Trophoblast cell (in vitro differentiated cells and primary cell): ENCODE measurements around the gene LYVE1.

Experiments used
- DNase-seq, 2 donors: peaks; one replicate each; pipeline ENCODE4 v3.0.0-alpha.2; 2016
- H2AFZ ChIP-seq: 2 replicates; pipeline ENCODE4 v1.6.1; 2013; ENCODE audit warnings: low read length, moderate library complexity, mild to moderate bottlenecking; ENCODE audit not compliant: insufficient read depth, poor library complexity
- H2AK5ac ChIP-seq: 2 replicates; pipeline ENCODE4 v1.6.1; 2013; ENCODE audit warnings: mild to moderate bottlenecking, low read length
- H2BK120ac ChIP-seq: 2 replicates; pipeline ENCODE4 v1.6.1; 2013; ENCODE audit warnings: low read length, mild to moderate bottlenecking, moderate library complexity; ENCODE audit not compliant: insufficient read depth, poor library complexity
- H2BK12ac ChIP-seq: 2 replicates; pipeline ENCODE4 v1.6.1; 2013; ENCODE audit warnings: mild to moderate bottlenecking, low read length, moderate library complexity
- H2BK5ac ChIP-seq: 2 replicates; pipeline ENCODE4 v1.6.1; 2013; ENCODE audit warnings: low read length, low read depth, moderate library complexity, mild to moderate bottlenecking; ENCODE audit not compliant: poor library complexity
- H3K14ac ChIP-seq: 2 replicates; pipeline ENCODE4 v1.6.1; 2013; ENCODE audit warnings: mild to moderate bottlenecking, low read length
- H3K18ac ChIP-seq: 2 replicates; pipeline ENCODE4 v1.6.1; 2013; ENCODE audit warnings: mild to moderate bottlenecking, low read length
- H3K23ac ChIP-seq: 2 replicates; pipeline ENCODE4 v1.6.1; 2013; ENCODE audit warnings: low read length
- H3K27ac ChIP-seq: 2 replicates; pipeline ENCODE4 v1.5.1; 2013; ENCODE audit warnings: low read depth, mild to moderate bottlenecking, inconsistent platforms, low read length, moderate library complexity
- H3K27me3 ChIP-seq: 2 replicates; pipeline ENCODE4 v1.6.1; 2013; ENCODE audit warnings: inconsistent platforms, mild to moderate bottlenecking, low read length, moderate library complexity; ENCODE audit not compliant: insufficient read depth
- H3K36me3 ChIP-seq, 2 experiments: 1 replicate in 1 of 2; 2 replicates in 1 of 2; pipeline ENCODE4 v1.6.1; 2013; ENCODE audit warnings: low read length in 2 of 2, mild to moderate bottlenecking in 2 of 2, moderate library complexity in 1 of 2; ENCODE audit not compliant: insufficient read depth in 2 of 2, control insufficient read depth in 1 of 2
- H3K4ac ChIP-seq: 2 replicates; pipeline ENCODE4 v1.6.1; 2013; ENCODE audit warnings: low read depth, mild to moderate bottlenecking, low read length, moderate library complexity
- H3K4me1 ChIP-seq, 2 experiments: 1 replicate in 1 of 2; 2 replicates in 1 of 2; pipeline ENCODE4 v1.6.1; 2013; ENCODE audit warnings: low read length in 2 of 2, mild to moderate bottlenecking in 2 of 2, moderate library complexity in 1 of 2; ENCODE audit not compliant: insufficient read depth in 2 of 2, control insufficient read depth in 1 of 2
- H3K4me2 ChIP-seq: 2 replicates; pipeline ENCODE4 v1.6.1; 2013; ENCODE audit warnings: inconsistent platforms, mild to moderate bottlenecking, low read length, moderate library complexity
- H3K4me3 ChIP-seq: 2 replicates; pipeline ENCODE4 v1.5.1; 2013; ENCODE audit warnings: mild to moderate bottlenecking, low read depth, low read length, inconsistent platforms
- H3K79me1 ChIP-seq: one replicate; pipeline ENCODE4 v1.6.1; 2013; ENCODE audit warnings: low read length
- H3K79me2 ChIP-seq: 2 replicates; pipeline ENCODE4 v1.6.1; 2013; ENCODE audit warnings: low read length, mild to moderate bottlenecking; ENCODE audit not compliant: control insufficient read depth, insufficient read depth, poor library complexity
- H3K9ac ChIP-seq: 2 replicates; pipeline ENCODE4 v1.6.1; 2013; ENCODE audit warnings: mild to moderate bottlenecking, low read length
- H3K9me3 ChIP-seq: 2 replicates; pipeline ENCODE4 v1.6.1; 2013; ENCODE audit warnings: low read depth, mild to moderate bottlenecking, control low read depth, inconsistent platforms, low read length; ENCODE audit not compliant: insufficient read depth
- H4K12ac ChIP-seq: 2 replicates; pipeline ENCODE4 v1.6.1; 2013; ENCODE audit warnings: low read depth, mild to moderate bottlenecking, low read length, moderate library complexity
- H4K8ac ChIP-seq: 2 replicates; pipeline ENCODE4 v1.6.1; 2013; ENCODE audit warnings: low read depth, mild to moderate bottlenecking, low read length, moderate library complexity
- H4K91ac ChIP-seq: one replicate; pipeline ENCODE4 v1.6.1; 2013; ENCODE audit warnings: low read depth, mild to moderate bottlenecking, low read length, moderate library complexity
- WGBS: extraction: QIAGEN DNeasy Blood & Tissue Kit; methylation state at CpG from one replicate; pipeline ENCODE4 v1.1.7; 2013; ENCODE audit warnings: missing lambda C conversion rate; ENCODE audit not compliant: insufficient read length, insufficient coverage; ENCODE audit errors: extremely low coverage; 5-methylcytosine and 5-hydroxymethylcytosine counted together

Gene LYVE1

GRCh38 chr11:10587995-10588394 lies 19.5 kb upstream of the LYVE1 start:
- Histone ChIP-seq H3K9ac (no peak overlapping the region), H3K27ac (no peak overlapping the region), H3K4me3 (no peak overlapping the region), H3K9me3 (no peaks in the 10 kb centered on the region), H4K12ac (no peak overlapping the region), H3K36me3 (no peaks in the 10 kb centered on the region), H2BK12ac (no peak overlapping the region), H3K23ac (no peak overlapping the region), H3K4ac (no peak overlapping the region), H2AFZ (no peak overlapping the region), H3K4me1 (peaks cover 7 to 19% of the 10 kb centered on the region in 2 experiments), H2AK5ac (no peak overlapping the region), H3K79me2 (no peaks in the 10 kb centered on the region), H3K18ac (no peak overlapping the region), H3K4me2 (no peak overlapping the region), H2BK5ac (no peak overlapping the region), H2BK120ac (no peak overlapping the region), H4K91ac (peak overlapping the region; percentile 33), H3K27me3 (no peaks in the 10 kb centered on the region), H4K8ac (no peak overlapping the region), H3K14ac (no peak overlapping the region), H3K79me1 (peaks cover 6% of the 10 kb centered on the region)
- no CpG with 5 or more reads among the region's 3 CpGs for WGBS
- peak in 1 of 2 donors; percentile 67 for DNase-seq

GRCh38 chr11:10587388-10587787 lies 18.9 kb upstream of the LYVE1 start:
- H2BK120ac ChIP-seq: no peak overlapping the region
- no peak overlapping the region for H3K23ac ChIP-seq
- WGBS: no CpG with 5 or more reads among the region's 7 CpGs
- no peak overlapping the region for H2AFZ ChIP-seq
- no peak for DNase-seq
- no peaks in the 10 kb centered on the region for H3K27me3 ChIP-seq
- H2BK12ac ChIP-seq: no peak overlapping the region
- no peak overlapping the region for H3K4ac ChIP-seq
- H3K4me1 ChIP-seq: peaks cover 7 to 18% of the 10 kb centered on the region in 2 experiments
- H3K4me2 ChIP-seq: no peak overlapping the region
- no peak overlapping the region for H4K12ac ChIP-seq
- H3K36me3 ChIP-seq: no peaks in the 10 kb centered on the region
- no peak overlapping the region for H3K27ac ChIP-seq
- no peak overlapping the region for H3K4me3 ChIP-seq
- H3K79me1 ChIP-seq: peaks cover 5% of the 10 kb centered on the region
- no peak overlapping the region for H2BK5ac ChIP-seq
- H3K9ac ChIP-seq: no peak overlapping the region
- no peak overlapping the region for H3K18ac ChIP-seq
- no peaks in the 10 kb centered on the region for H3K79me2 ChIP-seq
- no peak overlapping the region for H4K8ac ChIP-seq
- no peak overlapping the region for H2AK5ac ChIP-seq
- no peak overlapping the region for H4K91ac ChIP-seq
- H3K14ac ChIP-seq: no peak overlapping the region
- H3K9me3 ChIP-seq: no peaks in the 10 kb centered on the region

GRCh38 chr11:10584071-10584501 lies 15.6 kb upstream of the LYVE1 start:
- Histone ChIP-seq H3K4me2 (no peak overlapping the region), H4K12ac (no peak overlapping the region), H2AFZ (no peak overlapping the region), H2BK12ac (no peak overlapping the region), H3K27ac (no peak overlapping the region), H2AK5ac (no peak overlapping the region), H3K9me3 (peaks cover 3% of the 10 kb centered on the region), H3K9ac (no peak overlapping the region), H2BK120ac (no peak overlapping the region), H2BK5ac (no peak overlapping the region), H4K8ac (no peak overlapping the region), H3K27me3 (no peaks in the 10 kb centered on the region), H3K4me3 (no peak overlapping the region), H3K4ac (no peak overlapping the region), H3K4me1 (peaks cover 5 to 7% of the 10 kb centered on the region in 2 experiments), H3K14ac (no peak overlapping the region), H4K91ac (no peak overlapping the region), H3K79me2 (no peaks in the 10 kb centered on the region), H3K18ac (no peak overlapping the region), H3K79me1 (peaks cover 2% of the 10 kb centered on the region), H3K23ac (no peak overlapping the region), H3K36me3 (no peaks in the 10 kb centered on the region)
- WGBS: no CpG with 5 or more reads among the region's 3 CpGs
- no peak for DNase-seq

- no peak overlapping the region for H3K4me3 ChIP-seq
- H4K12ac ChIP-seq: no peak overlapping the region
- H3K4me2 ChIP-seq: no peak overlapping the region
- no peaks in the 10 kb centered on the region for H3K79me2 ChIP-seq
- H3K18ac ChIP-seq: no peak overlapping the region
- no peaks in the 10 kb centered on the region for H3K4me1 ChIP-seq
- H3K23ac ChIP-seq: no peak overlapping the region
- no peak overlapping the region for H3K14ac ChIP-seq
- no peak overlapping the region for H4K8ac ChIP-seq
- no peaks in the 10 kb centered on the region for H3K27me3 ChIP-seq
- no peak overlapping the region for H2AK5ac ChIP-seq
- H3K4ac ChIP-seq: no peak overlapping the region
- H2BK5ac ChIP-seq: no peak overlapping the region
- H2BK120ac ChIP-seq: no peak overlapping the region
- H3K9me3 ChIP-seq: peaks cover 3% of the 10 kb centered on the region
- H3K79me1 ChIP-seq: no peaks in the 10 kb centered on the region
- no peak overlapping the region for H3K9ac ChIP-seq
- no peak overlapping the region for H2BK12ac ChIP-seq
- peak; percentile 39 to 45 for DNase-seq
- no peak overlapping the region for H4K91ac ChIP-seq
- WGBS: no CpG with 5 or more reads among the region's 4 CpGs
- no peak overlapping the region for H3K27ac ChIP-seq
- H3K36me3 ChIP-seq: no peaks in the 10 kb centered on the region
- H2AFZ ChIP-seq: no peak overlapping the region
Observed at GRCh38 chr11:10581481-10582019, 13.1 kb upstream of the LYVE1 start.
